Peyer's patch (tissue), 4 donors: ENCODE data around the gene HIGD2A.

Experiments used
- CTCF ChIP-seq, 6 experiments: fragments of 450-650 bp in 4 of 6; fragments of 200-600 bp in 2 of 6; sonication (generic) in 1 of 6; IDR thresholded peaks; one replicate each; pipeline ENCODE4 v1.5.1; 2017 to 2019; ENCODE audit warnings: antibody characterized with exemption in 6 of 6, mild to moderate bottlenecking in 3 of 6, moderate library complexity in 1 of 6
- POLR2A ChIP-seq, 2 donors: fragments of 450-650 bp; IDR thresholded peaks; one replicate each; pipeline ENCODE4 v1.5.1; 2017; ENCODE audit warnings: antibody characterized with exemption in 2 of 2, mild to moderate bottlenecking in 2 of 2, moderate library complexity in 2 of 2

- TF ChIP-seq CTCF (IDR thresholded peaks at IDR 0.05): no peak
- no peak for TF ChIP-seq POLR2A (IDR thresholded peaks at IDR 0.05)
These were observed 9.3 kb downstream of the HIGD2A start for GRCh38 chr5:176397736-176398420.
